GM12878 (cell line): ENCODE data around the gene ATP6V1G3. TPM values are rescaled to one million over a fixed set of nuclear protein-coding genes. Genes with fewer than 3 reads are reported as not detected.

Source experiments
- ATAC-seq: fragments of 200-7000 bp; cut with Tn5 transposase; 3 replicates; pipeline ENCODE4 v1.9.1; 2020; ENCODE audit warnings: mild to moderate bottlenecking, moderate library complexity
- BruUV-seq: library from RNA; stranded (reverse); fragments of 400-500 nt; replicated peaks from 2 replicates; lab custom pipeline; 2021; lab: Mats Ljungman, UMichigan
- CTCF ChIA-PET: fragments of 300-600 bp; sonication (Branson Sonifier 250); formaldehyde crosslinking; extraction: SDS; loops from one replicate; lab custom pipeline; 2021; ENCODE audit warnings: inconsistent platforms; lab: Yijun Ruan, JAX
- POLR2A ChIA-PET: fragments of 350-600 bp; formaldehyde crosslinking; extraction: SDS; loops from one replicate; lab custom pipeline; 2021; ENCODE audit warnings: inconsistent platforms; lab: Charles Lee
- RAD21 ChIA-PET: fragments of 300-600 bp; sonication (Branson Sonifier 250); formaldehyde crosslinking; loops from one replicate; lab custom pipeline; 2023; ENCODE audit warnings: antibody characterized with exemption; ENCODE audit not compliant: unreplicated experiment; lab: Charles Lee
- SMC1A ChIA-PET: fragments of 300-600 bp; sonication (Branson Sonifier 250); formaldehyde crosslinking; loops from one replicate; lab custom pipeline; 2023; ENCODE audit not compliant: unreplicated experiment, uncharacterized antibody; lab: Charles Lee
- DNase-seq: peaks from one replicate; pipeline ENCODE4 v3.0.0-alpha.2; 2011; ENCODE audit warnings: low read depth, low spot score
- FAIRE-seq: peaks from 3 replicates; lab custom pipeline; 2011; peaks lifted over from hg19 to GRCh38; lab: Jason Lieb, UNC
- H2AFZ ChIP-seq: 2 replicates; pipeline ENCODE4 v1.6.0; 2011; ENCODE audit warnings: low read depth, low read length, control low read depth; ENCODE audit not compliant: control insufficient read depth
- H3K27ac ChIP-seq: 2 replicates; pipeline ENCODE4 v1.5.1; 2011; ENCODE audit warnings: control low read depth; ENCODE audit not compliant: control insufficient read depth, insufficient read depth
- H3K27me3 ChIP-seq, 2 experiments: replicated peaks in 1 of 2; 2 replicates each; pipeline versions ENCODE4 v1.6.0 to v1.6.1; 2011; ENCODE audit warnings: low read length in 1 of 2; ENCODE audit not compliant: control insufficient read depth in 2 of 2, insufficient read depth in 2 of 2
- H3K36me3 ChIP-seq, 2 experiments: 2 replicates each; pipeline ENCODE4 v1.5.1; 2011; ENCODE audit warnings: low read length in 1 of 2; ENCODE audit not compliant: control insufficient read depth in 2 of 2, insufficient read depth in 2 of 2
- H3K4me1 ChIP-seq: 2 replicates; pipeline ENCODE4 v1.6.1; 2011; ENCODE audit warnings: mild to moderate bottlenecking, low read length, moderate library complexity, mixed read lengths; ENCODE audit not compliant: control insufficient read depth, insufficient read depth
- H3K4me2 ChIP-seq: 2 replicates; pipeline ENCODE4 v1.6.0; 2011; ENCODE audit warnings: control low read depth; ENCODE audit not compliant: control insufficient read depth, insufficient read depth
- H3K4me3 ChIP-seq: fragments of 200-600 bp; sonication (generic); 2 replicates; pipeline ENCODE4 v1.5.1; 2016
- H3K79me2 ChIP-seq: 2 replicates; pipeline ENCODE4 v1.6.0; 2011; ENCODE audit warnings: low read length; ENCODE audit not compliant: control insufficient read depth, insufficient read depth
- H3K9ac ChIP-seq: 2 replicates; pipeline ENCODE4 v1.8.0; 2011; ENCODE audit warnings: low read length, control low read depth, mixed read lengths; ENCODE audit not compliant: control insufficient read depth, insufficient read depth
- H3K9me3 ChIP-seq: replicated peaks from 3 replicates; pipeline ENCODE4 v1.5.1; 2011; ENCODE audit warnings: mild to moderate bottlenecking, low read length; ENCODE audit not compliant: control insufficient read depth, insufficient read depth
- H4K20me1 ChIP-seq: 2 replicates; pipeline ENCODE4 v1.6.0; 2011; ENCODE audit not compliant: control insufficient read depth, insufficient read depth
- HCFC1 ChIP-seq: fragments of 150-350 bp; IDR thresholded peaks from 2 replicates; pipeline ENCODE4 v1.6.1; 2014; ENCODE audit warnings: low read length
- NR2F1 ChIP-seq: fragments of 450-650 bp; conservative IDR thresholded peaks from 2 replicates; pipeline ENCODE4 v1.6.1; 2017; ENCODE audit warnings: mild to moderate bottlenecking
- RAD21 ChIP-seq: IDR thresholded peaks from 2 replicates; pipeline ENCODE4 v1.6.1; 2011; ENCODE audit warnings: mild to moderate bottlenecking, low read depth, low read length, moderate library complexity; ENCODE audit not compliant: insufficient read depth
- SMC3 ChIP-seq: IDR thresholded peaks from 2 replicates; pipeline ENCODE4 v1.6.1; 2011; ENCODE audit warnings: low read length, improper control_type of control experiment, borderline replicate concordance
- SREBF2 ChIP-seq: IDR thresholded peaks from 2 replicates; pipeline ENCODE4 v1.6.1; 2012; ENCODE audit warnings: mild to moderate bottlenecking, low read length
- WGBS: methylation state at CpG from one replicate; pipeline ENCODE4 v1.1.6; 2016; ENCODE audit warnings: low lambda C conversion rate; ENCODE audit not compliant: insufficient replicate concordance, insufficient coverage; ENCODE audit errors: missing lambda C conversion rate; 5-methylcytosine and 5-hydroxymethylcytosine counted together
- in situ Hi-C: fragments of 300-500 bp; cut with MboI; formaldehyde crosslinking; loops from 9 replicates; pipeline ENCODE4 v1.14.3; 2018; ENCODE audit warnings: mixed read lengths
- intact Hi-C: fragments of 100-400 bp; cut with micrococcal nuclease; formaldehyde crosslinking; loops from one replicate; pipeline ENCODE4 v1.14.2; 2022; ENCODE audit not compliant: unreplicated experiment
- polyA plus RNA-seq, 11 experiments: library from polyadenylated mRNA; depleted of rRNA in 4 of 11; unstranded in 6 of 11; stranded (reverse) in 5 of 11; fragments of >200 nt; fragmentation: Nextera tagmentation in 4 of 11; fragmentation: Illumina TruSeq in 1 of 11; extraction: Ambion mirVana in 4 of 11; extraction: Trizol in 1 of 11; gene quantifications; 1 replicate in 1 of 11; 2 replicates in 10 of 11; pipeline versions ENCODE4 v1.2.1 to v1.2.3, GENCODE V29; 2011 to 2016; ENCODE audit warnings: inconsistent platforms in 2 of 11, missing spikeins in 2 of 11, low read depth in 1 of 11
- total RNA-seq, 4 experiments: library from RNA; depleted of rRNA in 3 of 4; stranded (reverse); fragments of >200 nt in 3 of 4; fragmentation: Illumina TruSeq in 1 of 4; extraction: Trizol in 1 of 4; gene quantifications; 2 replicates each; pipeline versions ENCODE4 v1.2.1 to v1.2.3, GENCODE V29; 2013 to 2021
- TF ChIP-seq, protein P1 (sequence below): fragments of 450-650 bp; IDR thresholded peaks from 2 replicates; pipeline ENCODE4 v1.6.1; 2017; ENCODE audit warnings: borderline replicate concordance

ATP6V1G3 gene
- total and polyA plus RNA-seq, 10 of the 15 experiments (the other 5 are each of a cell fraction or from before 2014, with no cell fraction given), result 0.22 TPM; not detected in 9

DNA sequence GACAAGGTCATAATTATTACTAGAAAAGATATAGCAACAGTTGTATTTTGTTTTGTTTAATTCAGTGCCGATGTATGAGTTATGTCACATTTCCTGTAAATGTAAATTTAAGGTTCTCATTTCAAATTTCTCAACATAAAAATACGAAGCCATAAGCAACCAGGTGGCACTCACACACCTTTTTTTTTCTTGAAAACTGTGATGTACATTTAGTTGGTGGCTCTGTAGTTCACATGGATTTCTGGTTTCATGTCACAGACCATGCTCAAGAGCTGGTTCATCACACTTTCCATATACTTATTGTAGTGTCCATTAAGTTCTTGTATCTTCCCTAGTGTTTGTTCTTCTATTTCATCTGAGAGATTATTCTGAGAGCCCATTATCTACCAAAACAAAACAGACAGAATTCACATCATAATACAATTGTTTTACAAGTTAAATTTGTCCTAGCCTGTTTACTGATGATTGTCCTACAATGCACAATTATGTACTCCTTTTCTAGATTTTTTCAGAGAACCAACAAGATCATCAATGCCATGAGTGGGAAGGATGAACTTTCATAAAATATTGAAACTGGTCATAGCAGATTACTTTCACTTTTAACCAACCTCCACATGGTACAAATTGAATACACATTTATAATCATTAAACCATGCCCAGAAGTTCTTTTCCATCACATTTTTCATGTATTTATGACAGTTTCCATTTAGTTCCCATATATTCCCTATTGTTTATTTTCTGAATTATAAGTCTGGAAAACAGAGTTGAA, 17.1 kb downstream of the ATP6V1G3 start:
- 67% methylated on average over 2 of the region's 2 CpGs for WGBS
- Histone ChIP-seq H2AFZ (no peak overlapping the region), H3K36me3 (no peaks in the 10 kb centered on the region), H3K4me2 (no peak overlapping the region), H3K9ac (no peak overlapping the region), H3K27me3 (no peaks in the 10 kb centered on the region; a peak in 1 of 4 replicates), H3K4me3 (no peak overlapping the region), H4K20me1 (no peaks in the 10 kb centered on the region), H3K79me2 (no peaks in the 10 kb centered on the region), H3K9me3 (no peaks in the 10 kb centered on the region; the same call in 1 of the 3 replicates), H3K27ac (no peak overlapping the region), H3K4me1 (peaks cover 18% of the 10 kb centered on the region)
- FAIRE-seq (peak; percentile 35), ATAC-seq (peak; percentile 26), DNase-seq (no peak)
- no TSS peak for BruUV-seq
- in situ Hi-C loops, result no loop called here
- intact Hi-C loops, result loop anchor here (5.0 kb wide), 2 partner anchors 74 to 159 kb away; no protein-coding TSS in a partner anchor
- CTCF ChIA-PET, result interaction anchor here (0.6 to 1.9 kb wide), 5 partner anchors 29 to 941 kb away, joined by 3 to 15 read pairs (median 3); no protein-coding TSS in a partner anchor
- RAD21 ChIA-PET, result interaction anchor here (0.9 to 1.9 kb wide), 8 partner anchors 20 to 163 kb away, joined by 3 to 16 read pairs (median 7); no protein-coding TSS in a partner anchor
- SMC1A ChIA-PET, result interaction anchor here (0.6 to 1.9 kb wide), 13 partner anchors 8 to 162 kb away, joined by 3 to 9 read pairs (median 5); no protein-coding TSS in a partner anchor
- POLR2A ChIA-PET, result no interaction called here
- TF ChIP-seq NR2F1, result no peak
- TF ChIP-seq RAD21, result peak; percentile 32; the same call in 1 of the 2 replicates
- peak; percentile 20; the same call in 1 of the 2 replicates for TF ChIP-seq SMC3
- no peak for TF ChIP-seq HCFC1
- TF ChIP-seq, protein P1, sequence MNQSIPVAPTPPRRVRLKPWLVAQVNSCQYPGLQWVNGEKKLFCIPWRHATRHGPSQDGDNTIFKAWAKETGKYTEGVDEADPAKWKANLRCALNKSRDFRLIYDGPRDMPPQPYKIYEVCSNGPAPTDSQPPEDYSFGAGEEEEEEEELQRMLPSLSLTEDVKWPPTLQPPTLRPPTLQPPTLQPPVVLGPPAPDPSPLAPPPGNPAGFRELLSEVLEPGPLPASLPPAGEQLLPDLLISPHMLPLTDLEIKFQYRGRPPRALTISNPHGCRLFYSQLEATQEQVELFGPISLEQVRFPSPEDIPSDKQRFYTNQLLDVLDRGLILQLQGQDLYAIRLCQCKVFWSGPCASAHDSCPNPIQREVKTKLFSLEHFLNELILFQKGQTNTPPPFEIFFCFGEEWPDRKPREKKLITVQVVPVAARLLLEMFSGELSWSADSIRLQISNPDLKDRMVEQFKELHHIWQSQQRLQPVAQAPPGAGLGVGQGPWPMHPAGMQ, result no peak
- no peak for TF ChIP-seq SREBF2
